DMS79 (cell line): ENCODE data around the gene PLEKHO2.

Source experiments
- DNase-seq: peaks from one replicate; lab custom pipeline; 2025; lab: John Stamatoyannopoulos, UW

Gene PLEKHO2

DNA sequence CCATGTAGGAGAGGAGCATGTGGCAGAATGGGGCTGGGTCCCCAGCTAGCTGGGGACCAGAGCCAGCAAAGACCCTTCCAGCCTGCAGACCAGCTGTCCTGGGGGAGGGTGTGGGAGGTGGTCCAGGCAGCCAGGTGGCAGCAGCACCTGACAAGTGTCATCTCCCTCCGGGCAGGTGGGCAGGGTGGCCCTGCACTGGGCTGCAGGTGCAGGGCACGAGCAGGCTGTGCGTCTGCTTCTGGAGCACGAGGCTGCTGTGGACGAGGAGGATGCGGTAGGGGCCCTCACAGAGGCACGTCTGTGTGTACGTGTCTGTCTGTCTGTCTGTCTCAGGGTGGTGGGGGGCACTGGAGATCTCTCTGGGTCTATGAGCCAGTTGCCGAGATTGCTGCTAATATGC, 75.5 kb downstream of the PLEKHO2 start:
- DNase-seq: no peak
